Activated naive CD8-positive, alpha-beta T cell treated with anti-CD3 and anti-CD28 coated beads, Interleukin-2, amount 50 U/mL, for 24 hours (primary cell): ENCODE results near the gene CLASP2.

ENCODE experiments used
- ATAC-seq: fragments of 150-1000 bp; cut with Tn5 transposase; one replicate; pipeline ENCODE4 v1.10.0; 2021
- DNase-seq: peaks from one replicate; pipeline ENCODE4 v3.0.0; 2021
- H3K27ac Mint-ChIP-seq: one replicate; pipeline ENCODE4 v1.8.0; 2021; ENCODE audit warnings: mild to moderate bottlenecking, mixed read lengths
- H3K27me3 Mint-ChIP-seq: one replicate; pipeline ENCODE4 v1.8.0; 2021; ENCODE audit warnings: mixed read lengths
- H3K36me3 Mint-ChIP-seq: one replicate; pipeline ENCODE4 v1.8.0; 2021; ENCODE audit warnings: low read depth, mixed read lengths
- H3K4me1 Mint-ChIP-seq: one replicate; pipeline ENCODE4 v1.8.0; 2021; ENCODE audit warnings: mixed read lengths
- H3K4me3 Mint-ChIP-seq: one replicate; pipeline ENCODE4 v1.8.0; 2021; ENCODE audit warnings: mild to moderate bottlenecking, moderate library complexity, mixed read lengths
- H3K9me3 Mint-ChIP-seq: one replicate; pipeline ENCODE4 v1.8.0; 2021; ENCODE audit warnings: mixed read lengths

CLASP2 gene

DNA sequence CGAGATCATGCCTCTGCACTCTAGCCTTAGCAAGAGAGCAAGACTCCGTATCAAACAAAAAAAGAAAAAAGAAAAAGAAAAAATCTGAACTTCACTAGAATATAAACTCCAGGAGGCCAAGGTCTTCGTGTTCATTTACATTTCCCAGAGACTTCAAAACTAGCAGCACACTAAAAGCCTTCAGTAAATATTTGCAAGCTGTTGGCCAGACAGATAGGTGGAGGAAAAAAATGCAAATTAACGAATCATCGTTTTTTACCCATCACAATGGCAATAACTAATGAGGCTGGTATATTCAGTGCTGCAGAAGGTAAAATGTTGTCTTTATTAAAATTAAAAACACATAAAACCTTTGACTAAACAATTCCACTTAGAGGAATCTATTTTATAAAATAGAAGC lies 80.6 kb downstream of the CLASP2 start:
- Mint-ChIP-seq H3K4me1 (peaks cover 3% of the 10 kb centered on the region), H3K27ac (no peak overlapping the region), H3K36me3 (peaks cover 3% of the 10 kb centered on the region), H3K27me3 (no peaks in the 10 kb centered on the region), H3K4me3 (no peak overlapping the region), H3K9me3 (no peaks in the 10 kb centered on the region)
- ATAC-seq (no peak), DNase-seq (no peak)

GRCh38 chr3:33636125-33636850 lies 81.8 kb downstream of the CLASP2 start:
- peaks cover 3% of the 10 kb centered on the region for H3K36me3 Mint-ChIP-seq
- ATAC-seq: no peak
- H3K9me3 Mint-ChIP-seq: no peaks in the 10 kb centered on the region
- no peak overlapping the region for H3K4me3 Mint-ChIP-seq
- no peak for DNase-seq
- H3K27me3 Mint-ChIP-seq: no peaks in the 10 kb centered on the region
- H3K27ac Mint-ChIP-seq: no peak overlapping the region
- H3K4me1 Mint-ChIP-seq: peaks cover 2% of the 10 kb centered on the region

DNA sequence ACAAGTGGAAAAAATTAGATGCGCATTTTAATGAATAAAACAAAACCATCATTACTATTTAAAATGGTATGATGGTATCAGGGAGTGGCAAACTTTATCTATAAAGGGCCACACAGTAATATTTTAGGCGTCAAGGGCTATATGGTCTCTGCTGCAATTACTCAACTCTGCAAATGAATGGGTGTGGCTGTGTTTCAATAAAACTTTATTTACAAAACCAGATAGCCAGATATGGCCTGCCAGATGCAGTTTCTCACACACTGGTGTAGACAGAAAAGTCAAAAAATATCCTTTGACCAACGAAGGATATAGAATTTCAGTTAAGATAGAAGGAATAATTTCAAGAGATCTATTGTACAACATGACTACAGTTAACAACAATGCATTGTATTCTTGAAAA lies 83.8 kb downstream of the CLASP2 start:
- Mint-ChIP-seq H3K4me1 (no peaks in the 10 kb centered on the region), H3K4me3 (no peak overlapping the region), H3K9me3 (no peaks in the 10 kb centered on the region), H3K27me3 (no peaks in the 10 kb centered on the region), H3K36me3 (no peaks in the 10 kb centered on the region), H3K27ac (no peak overlapping the region)
- ATAC-seq (no peak), DNase-seq (no peak)

DNA sequence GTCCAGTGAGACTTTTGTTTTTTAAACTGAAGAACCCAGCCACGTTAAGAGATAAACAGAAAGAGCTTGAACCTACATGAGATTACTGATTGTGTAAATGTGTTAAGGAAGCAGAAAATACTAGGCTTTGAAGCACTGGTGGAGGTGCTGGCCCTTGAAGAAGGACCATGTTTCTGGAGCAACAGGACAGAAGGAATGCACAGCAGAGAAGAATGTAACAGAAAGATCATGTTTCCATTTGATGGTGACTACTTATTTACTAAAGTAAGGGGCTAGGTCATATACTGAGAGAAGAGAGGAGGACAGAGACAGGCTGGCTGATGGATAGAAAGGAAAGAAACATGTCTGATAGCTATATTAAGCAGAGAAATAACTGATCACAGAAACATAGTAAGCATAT lies 88.8 kb downstream of the CLASP2 start:
- Mint-ChIP-seq H3K27ac (no peak overlapping the region), H3K4me3 (no peak overlapping the region), H3K27me3 (no peaks in the 10 kb centered on the region), H3K4me1 (no peaks in the 10 kb centered on the region), H3K9me3 (no peaks in the 10 kb centered on the region), H3K36me3 (peaks cover 2% of the 10 kb centered on the region)
- DNase-seq (no peak), ATAC-seq (no peak)

- Mint-ChIP-seq H3K4me3 (no peak overlapping the region), H3K27me3 (no peaks in the 10 kb centered on the region), H3K36me3 (peaks cover 6% of the 10 kb centered on the region), H3K4me1 (no peaks in the 10 kb centered on the region), H3K9me3 (no peaks in the 10 kb centered on the region), H3K27ac (no peak overlapping the region)
- no peak for ATAC-seq
- no peak for DNase-seq
Observed at GRCh38 chr3:33624756-33625155, 93.3 kb downstream of the CLASP2 start.

DNA sequence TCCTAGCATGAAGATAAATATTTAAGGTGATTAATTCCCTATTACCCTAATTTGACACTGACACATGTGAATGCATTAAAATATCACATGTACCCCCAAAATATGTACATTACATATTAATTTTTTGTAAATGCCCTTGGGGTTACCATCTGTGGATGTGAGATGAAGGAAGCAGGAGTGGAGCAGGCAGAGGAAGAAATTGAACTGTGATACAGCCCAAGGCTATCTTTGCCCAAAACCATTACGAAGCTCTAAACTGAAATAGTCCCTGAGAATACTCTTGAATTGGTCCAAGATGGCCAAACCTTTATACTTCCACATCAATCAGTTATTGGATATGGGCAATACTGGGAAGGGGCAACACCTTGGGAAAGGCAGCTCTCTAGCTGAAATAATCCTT lies 105.0 kb downstream of the CLASP2 start:
- no peak for DNase-seq
- Mint-ChIP-seq H3K4me3 (no peak overlapping the region), H3K27me3 (no peaks in the 10 kb centered on the region), H3K9me3 (no peaks in the 10 kb centered on the region), H3K27ac (no peak overlapping the region), H3K36me3 (peaks cover 14% of the 10 kb centered on the region), H3K4me1 (no peaks in the 10 kb centered on the region)
- ATAC-seq: no peak

DNA sequence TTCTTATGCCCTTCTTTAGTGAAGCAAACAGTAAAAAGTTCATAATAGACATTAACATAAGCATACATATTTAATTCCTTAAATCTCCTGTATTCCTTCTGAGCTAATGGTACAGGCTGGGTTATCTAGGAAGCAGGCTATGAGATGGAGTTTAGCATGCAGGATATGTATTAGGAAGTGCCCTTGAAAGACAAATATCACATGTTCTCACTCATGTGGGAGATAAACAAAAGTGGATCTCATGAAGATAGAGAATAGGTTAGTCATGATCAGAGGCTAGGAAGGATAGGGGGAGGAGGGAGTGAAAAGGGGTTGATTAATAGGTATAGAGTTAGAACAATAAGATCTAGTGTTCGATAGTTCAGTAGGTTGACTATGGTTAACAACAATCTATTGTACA lies 105.4 kb downstream of the CLASP2 start:
- H3K4me3 Mint-ChIP-seq: no peak overlapping the region
- no peak overlapping the region for H3K27ac Mint-ChIP-seq
- ATAC-seq: no peak
- no peaks in the 10 kb centered on the region for H3K9me3 Mint-ChIP-seq
- no peak for DNase-seq
- no peaks in the 10 kb centered on the region for H3K4me1 Mint-ChIP-seq
- H3K36me3 Mint-ChIP-seq: peaks cover 13% of the 10 kb centered on the region
- H3K27me3 Mint-ChIP-seq: no peaks in the 10 kb centered on the region

GRCh38 chr3:33602829-33603228 lies 115.2 kb downstream of the CLASP2 start:
- H3K4me1 Mint-ChIP-seq: no peaks in the 10 kb centered on the region
- no peaks in the 10 kb centered on the region for H3K9me3 Mint-ChIP-seq
- H3K27me3 Mint-ChIP-seq: no peaks in the 10 kb centered on the region
- DNase-seq (no peak), ATAC-seq (no peak)
- H3K4me3 Mint-ChIP-seq: no peak overlapping the region
- H3K27ac Mint-ChIP-seq: no peak overlapping the region
- peaks cover 44% of the 10 kb centered on the region for H3K36me3 Mint-ChIP-seq

DNA sequence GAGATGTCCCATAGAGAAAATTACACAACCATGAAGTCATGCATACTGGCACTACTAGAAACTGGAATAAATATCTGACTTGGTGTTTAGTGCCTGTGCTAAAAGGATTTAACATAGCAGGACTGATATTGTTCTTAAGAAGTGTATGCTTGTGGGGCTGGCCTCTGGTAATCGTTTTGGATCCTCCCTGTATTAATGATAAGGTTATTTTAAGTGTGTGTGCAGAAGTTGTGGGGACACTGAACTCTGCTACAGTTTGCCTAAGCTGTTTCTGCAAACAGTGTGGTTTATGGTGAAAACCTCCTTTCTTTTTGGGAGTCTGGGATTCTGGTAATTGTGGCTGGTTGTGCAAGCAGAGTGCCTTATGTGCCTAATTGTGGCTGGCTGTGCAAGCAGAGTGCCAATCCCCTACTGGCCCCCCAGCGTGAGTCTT lies 120.8 kb downstream of the CLASP2 start:
- DNase-seq: no peak
- H3K9me3 Mint-ChIP-seq: no peaks in the 10 kb centered on the region
- no peak overlapping the region for H3K4me3 Mint-ChIP-seq
- ATAC-seq: no peak
- peaks cover 14% of the 10 kb centered on the region for H3K36me3 Mint-ChIP-seq
- no peak overlapping the region for H3K27ac Mint-ChIP-seq
- no peaks in the 10 kb centered on the region for H3K4me1 Mint-ChIP-seq
- no peaks in the 10 kb centered on the region for H3K27me3 Mint-ChIP-seq

- Mint-ChIP-seq H3K36me3 (peaks cover 15% of the 10 kb centered on the region), H3K4me3 (no peak overlapping the region), H3K9me3 (no peaks in the 10 kb centered on the region), H3K4me1 (no peaks in the 10 kb centered on the region), H3K27me3 (no peaks in the 10 kb centered on the region), H3K27ac (no peak overlapping the region)
- DNase-seq: no peak
- no peak for ATAC-seq
Observed at GRCh38 chr3:33592999-33593398, 125.1 kb downstream of the CLASP2 start.

DNA sequence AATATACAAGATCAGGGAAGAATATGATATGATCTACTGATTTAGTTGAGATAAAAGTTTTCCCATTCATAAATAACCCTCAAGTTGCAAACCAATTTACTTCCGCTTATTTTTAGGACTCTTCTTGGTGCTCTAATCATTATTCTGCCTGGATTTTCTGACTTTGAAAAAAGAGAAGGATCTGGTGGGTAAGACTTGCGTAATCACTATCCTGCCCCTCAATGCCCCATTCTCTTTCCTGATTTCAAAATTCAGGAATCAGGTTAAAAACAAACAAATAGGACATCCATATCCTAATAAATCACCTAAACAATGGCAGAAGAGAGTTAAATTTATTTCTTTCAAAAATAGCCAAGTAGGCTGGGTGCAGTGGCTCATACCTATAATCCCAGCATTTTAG lies 127.5 kb downstream of the CLASP2 start:
- H3K27ac Mint-ChIP-seq: no peak overlapping the region
- no peak for DNase-seq
- no peaks in the 10 kb centered on the region for H3K9me3 Mint-ChIP-seq
- H3K4me1 Mint-ChIP-seq: no peaks in the 10 kb centered on the region
- no peaks in the 10 kb centered on the region for H3K27me3 Mint-ChIP-seq
- peaks cover 16% of the 10 kb centered on the region for H3K36me3 Mint-ChIP-seq
- no peak for ATAC-seq
- H3K4me3 Mint-ChIP-seq: no peak overlapping the region

DNA sequence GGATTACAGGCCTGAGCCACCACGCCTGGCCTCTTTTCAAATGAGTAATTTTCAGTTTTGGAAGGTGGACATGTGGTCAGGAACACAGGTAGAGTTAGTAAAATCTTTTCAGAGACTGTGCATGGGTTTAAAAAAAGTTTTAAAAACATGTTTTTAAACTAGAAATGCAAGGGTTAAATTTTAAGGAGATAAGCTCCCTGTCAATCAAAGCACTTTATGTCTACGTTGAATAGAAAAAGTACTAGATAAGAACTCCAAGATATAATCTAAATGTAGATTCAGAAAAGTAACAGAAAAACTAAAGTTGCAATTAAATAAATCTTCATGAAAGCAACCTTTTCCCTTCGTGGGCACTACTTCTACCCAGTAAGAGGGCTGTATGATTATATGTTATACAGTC lies 131.7 kb downstream of the CLASP2 start:
- no peak overlapping the region for H3K4me3 Mint-ChIP-seq
- ATAC-seq (no peak), DNase-seq (no peak)
- H3K4me1 Mint-ChIP-seq: no peaks in the 10 kb centered on the region
- no peaks in the 10 kb centered on the region for H3K27me3 Mint-ChIP-seq
- no peak overlapping the region for H3K27ac Mint-ChIP-seq
- peaks cover 16% of the 10 kb centered on the region for H3K36me3 Mint-ChIP-seq
- H3K9me3 Mint-ChIP-seq: no peaks in the 10 kb centered on the region

DNA sequence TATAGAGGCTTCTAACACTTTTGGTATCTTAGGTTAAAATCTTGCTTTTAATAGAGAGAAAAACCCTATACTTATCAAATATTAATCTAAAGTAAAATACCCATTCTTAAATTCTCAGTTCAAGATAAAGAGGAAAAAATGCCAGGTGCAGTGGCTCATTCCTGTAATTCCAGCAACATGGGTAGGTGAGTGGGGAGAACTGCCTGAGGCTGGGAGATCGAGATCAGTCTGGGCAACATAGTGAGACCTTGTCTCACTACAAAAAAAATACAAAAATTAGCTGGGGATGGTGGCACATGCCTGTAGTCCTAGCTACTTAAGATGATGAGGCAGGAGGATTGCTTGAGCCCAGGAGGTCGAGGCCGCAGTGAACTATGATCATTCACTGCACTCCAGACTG lies 135.8 kb downstream of the CLASP2 start:
- H3K4me1 Mint-ChIP-seq: no peaks in the 10 kb centered on the region
- no peak for ATAC-seq
- H3K36me3 Mint-ChIP-seq: peaks cover 9% of the 10 kb centered on the region
- no peaks in the 10 kb centered on the region for H3K27me3 Mint-ChIP-seq
- no peak overlapping the region for H3K27ac Mint-ChIP-seq
- no peak for DNase-seq
- H3K9me3 Mint-ChIP-seq: no peaks in the 10 kb centered on the region
- H3K4me3 Mint-ChIP-seq: no peak overlapping the region

DNA sequence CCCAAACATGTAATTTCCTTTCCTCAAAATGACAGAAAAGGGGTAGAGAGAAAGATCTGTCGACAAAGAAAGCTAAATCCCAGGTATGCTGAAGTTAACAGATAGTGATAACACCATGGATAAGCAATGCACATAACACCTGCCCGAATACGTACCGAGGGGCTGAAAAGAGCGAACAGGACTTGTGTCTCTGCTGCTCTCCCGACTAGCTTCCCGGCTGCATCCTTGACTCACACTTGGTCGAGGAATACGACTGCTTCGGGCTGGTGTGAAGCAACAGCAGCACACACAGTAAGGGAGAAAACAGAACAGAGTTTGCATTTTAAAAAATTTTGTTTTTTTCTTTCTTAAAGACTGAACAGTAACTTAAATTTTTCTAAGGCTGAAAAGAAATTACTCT lies 136.4 kb downstream of the CLASP2 start:
- no peak for DNase-seq
- H3K4me1 Mint-ChIP-seq: no peaks in the 10 kb centered on the region
- H3K27me3 Mint-ChIP-seq: no peaks in the 10 kb centered on the region
- no peak overlapping the region for H3K27ac Mint-ChIP-seq
- H3K4me3 Mint-ChIP-seq: no peak overlapping the region
- peaks cover 8% of the 10 kb centered on the region for H3K36me3 Mint-ChIP-seq
- ATAC-seq: no peak
- no peaks in the 10 kb centered on the region for H3K9me3 Mint-ChIP-seq

DNA sequence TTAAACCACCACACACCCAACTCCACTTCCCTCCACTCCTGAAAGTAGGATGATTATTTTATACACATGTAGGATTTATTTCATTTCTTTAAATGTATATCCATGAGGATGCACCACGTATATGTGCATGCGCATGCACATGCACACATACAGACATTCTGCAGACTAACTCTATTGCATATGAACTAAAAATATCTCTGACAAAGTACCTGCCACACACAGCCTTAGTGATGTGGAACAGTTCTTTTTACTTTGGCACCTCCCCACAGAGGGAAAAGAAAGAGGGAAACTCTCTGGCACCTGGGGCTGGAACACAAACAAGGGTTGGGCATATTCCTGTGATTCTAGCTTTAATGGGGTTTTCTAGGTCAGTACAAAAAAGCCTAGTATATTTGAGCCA lies 138.2 kb downstream of the CLASP2 start:
- Mint-ChIP-seq H3K27ac (no peak overlapping the region), H3K9me3 (no peaks in the 10 kb centered on the region), H3K27me3 (no peaks in the 10 kb centered on the region), H3K4me3 (no peak overlapping the region), H3K4me1 (no peaks in the 10 kb centered on the region), H3K36me3 (peaks cover 11% of the 10 kb centered on the region)
- ATAC-seq (no peak), DNase-seq (no peak)

DNA sequence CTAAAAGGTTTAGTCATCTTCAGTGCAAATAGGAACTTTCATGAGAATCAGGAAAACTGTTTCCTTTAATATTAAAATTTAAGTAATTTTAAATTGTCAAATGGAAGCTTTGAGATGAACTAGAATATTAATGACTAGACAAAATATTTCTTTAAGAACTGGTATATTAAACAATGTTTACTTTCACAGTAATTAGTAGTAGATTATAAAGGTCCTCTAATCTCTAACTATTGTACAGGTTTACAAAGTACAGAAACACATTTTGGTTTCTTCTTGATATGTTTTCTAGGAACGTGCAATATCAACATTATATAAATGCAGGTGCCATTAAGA lies 138.9 kb downstream of the CLASP2 start:
- DNase-seq (no peak), ATAC-seq (no peak)
- Mint-ChIP-seq H3K27ac (no peak overlapping the region), H3K4me1 (no peaks in the 10 kb centered on the region), H3K36me3 (peaks cover 14% of the 10 kb centered on the region), H3K4me3 (no peak overlapping the region), H3K9me3 (no peaks in the 10 kb centered on the region), H3K27me3 (no peaks in the 10 kb centered on the region)
